Testis (tissue), 2 donors: ENCODE results near the gene ACSL6.

Experiments used
- CTCF ChIP-seq, 3 experiments: fragments of 450-650 bp in 2 of 3; fragments of 200-600 bp in 1 of 3; sonication (generic) in 1 of 3; IDR thresholded peaks; one replicate each; pipeline ENCODE4 v1.5.1; 2016 to 2019; ENCODE audit warnings: antibody characterized with exemption in 3 of 3, mild to moderate bottlenecking in 2 of 3, moderate library complexity in 1 of 3
- POLR2A ChIP-seq: fragments of 450-650 bp; IDR thresholded peaks from one replicate; pipeline ENCODE4 v1.6.1; 2017; ENCODE audit warnings: antibody characterized with exemption, mild to moderate bottlenecking, moderate library complexity

GRCh38 chr5:131957721-131958441, 53.6 kb downstream of the ACSL6 start:
- no peak for TF ChIP-seq CTCF (IDR thresholded peaks at IDR 0.05)
- TF ChIP-seq POLR2A: no peak
